MCF 10A (cell line): ENCODE measurements around the gene PRAMEF12. TPM values are rescaled to one million over a fixed set of nuclear protein-coding genes. Genes with fewer than 3 reads are reported as not detected.

Experiments
- BruUV-seq: library from RNA; stranded (reverse); fragments of 400-500 nt; replicated peaks from 2 replicates; lab custom pipeline; 2021; lab: Mats Ljungman, UMichigan
- CTCF ChIA-PET: fragments of 300-600 bp; sonication (Branson Sonifier 250); formaldehyde crosslinking; extraction: SDS; loops from one replicate; lab custom pipeline; 2021; ENCODE audit warnings: antibody characterized with exemption, inconsistent platforms; lab: Yijun Ruan, JAX
- POLR2A ChIA-PET: fragments of 300-600, 350-650 bp; sonication (Branson Sonifier 250); formaldehyde crosslinking; extraction: SDS; loops from one replicate; lab custom pipeline; 2020; ENCODE audit warnings: antibody characterized with exemption, inconsistent platforms; lab: Yijun Ruan, JAX
- DNase-seq: peaks from one replicate; pipeline ENCODE4 v3.0.0-alpha.2; 2018; ENCODE audit not compliant: unreplicated experiment
- H3K27ac Mint-ChIP-seq: one replicate; pipeline ENCODE4 v1.8.0; 2022; ENCODE audit warnings: mild to moderate bottlenecking, low read depth, mixed read lengths; ENCODE audit not compliant: unreplicated experiment
- H3K27me3 Mint-ChIP-seq: one replicate; pipeline ENCODE4 v1.8.0; 2022; ENCODE audit warnings: mixed read lengths; ENCODE audit not compliant: insufficient read depth, unreplicated experiment
- H3K36me3 Mint-ChIP-seq: one replicate; pipeline ENCODE4 v1.8.0; 2022; ENCODE audit warnings: mild to moderate bottlenecking, moderate library complexity, mixed read lengths; ENCODE audit not compliant: insufficient read depth, unreplicated experiment
- H3K4me1 Mint-ChIP-seq: one replicate; pipeline ENCODE4 v1.8.0; 2022; ENCODE audit warnings: mixed read lengths; ENCODE audit not compliant: insufficient read depth, unreplicated experiment
- H3K4me3 Mint-ChIP-seq: one replicate; pipeline ENCODE4 v1.8.0; 2022; ENCODE audit warnings: mild to moderate bottlenecking, moderate library complexity, mixed read lengths; ENCODE audit not compliant: unreplicated experiment
- H3K9me3 Mint-ChIP-seq: one replicate; pipeline ENCODE4 v1.8.0; 2022; ENCODE audit warnings: mixed read lengths; ENCODE audit not compliant: unreplicated experiment
- intact Hi-C: fragments of 100-400 bp; cut with micrococcal nuclease; formaldehyde crosslinking; loops from 2 replicates; pipeline ENCODE4 v1.14.1; 2022
- total RNA-seq: library from RNA; stranded (reverse); gene quantifications from 2 replicates; pipeline ENCODE4 v1.2.3, GENCODE V29; 2022
- TF ChIP-seq, protein P1 (sequence below): fragments of 200-600 bp; IDR thresholded peaks from one replicate; pipeline ENCODE4 v1.8.0; 2022; ENCODE audit warnings: antibody characterized with exemption, mild to moderate bottlenecking; ENCODE audit not compliant: unreplicated experiment

PRAMEF12 gene
- total RNA-seq, 1 experiment from 2014 or later, result not detected

DNA sequence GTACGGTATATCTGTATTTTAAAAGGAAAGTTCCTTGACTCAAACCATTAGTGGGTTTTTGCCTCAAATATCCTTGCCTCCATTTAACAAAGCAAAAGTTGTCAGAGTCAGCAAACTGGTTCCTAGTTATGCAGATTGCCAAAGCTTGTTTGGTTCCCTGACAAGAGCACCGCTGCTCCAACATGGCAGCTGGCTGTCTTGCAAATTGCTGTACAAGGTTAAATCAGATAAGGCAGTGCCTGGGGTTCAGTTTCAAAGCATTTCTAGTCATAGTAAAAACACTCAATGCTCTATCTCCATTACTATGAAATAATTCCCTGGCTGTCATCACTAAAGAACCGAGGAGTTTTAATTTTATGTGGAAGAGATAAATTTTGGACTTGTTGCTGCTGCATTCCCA lies 38.9 kb upstream of the PRAMEF12 start:
- Mint-ChIP-seq H3K27ac (no peak overlapping the region), H3K4me3 (no peak overlapping the region), H3K27me3 (peaks cover 80% of the 10 kb centered on the region), H3K4me1 (no peaks in the 10 kb centered on the region), H3K9me3 (no peaks in the 10 kb centered on the region), H3K36me3 (no peaks in the 10 kb centered on the region)
- TF ChIP-seq, protein P1, sequence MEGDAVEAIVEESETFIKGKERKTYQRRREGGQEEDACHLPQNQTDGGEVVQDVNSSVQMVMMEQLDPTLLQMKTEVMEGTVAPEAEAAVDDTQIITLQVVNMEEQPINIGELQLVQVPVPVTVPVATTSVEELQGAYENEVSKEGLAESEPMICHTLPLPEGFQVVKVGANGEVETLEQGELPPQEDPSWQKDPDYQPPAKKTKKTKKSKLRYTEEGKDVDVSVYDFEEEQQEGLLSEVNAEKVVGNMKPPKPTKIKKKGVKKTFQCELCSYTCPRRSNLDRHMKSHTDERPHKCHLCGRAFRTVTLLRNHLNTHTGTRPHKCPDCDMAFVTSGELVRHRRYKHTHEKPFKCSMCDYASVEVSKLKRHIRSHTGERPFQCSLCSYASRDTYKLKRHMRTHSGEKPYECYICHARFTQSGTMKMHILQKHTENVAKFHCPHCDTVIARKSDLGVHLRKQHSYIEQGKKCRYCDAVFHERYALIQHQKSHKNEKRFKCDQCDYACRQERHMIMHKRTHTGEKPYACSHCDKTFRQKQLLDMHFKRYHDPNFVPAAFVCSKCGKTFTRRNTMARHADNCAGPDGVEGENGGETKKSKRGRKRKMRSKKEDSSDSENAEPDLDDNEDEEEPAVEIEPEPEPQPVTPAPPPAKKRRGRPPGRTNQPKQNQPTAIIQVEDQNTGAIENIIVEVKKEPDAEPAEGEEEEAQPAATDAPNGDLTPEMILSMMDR, result no peak
- POLR2A ChIA-PET, result interaction anchor here (0.6 kb wide), 1 partner anchor 205 kb away, joined by 3 read pairs; no protein-coding TSS in a partner anchor
- CTCF ChIA-PET, result no interaction called here
- intact Hi-C loops, result no loop called here
- DNase-seq, result no peak
- no TSS peak for BruUV-seq

DNA sequence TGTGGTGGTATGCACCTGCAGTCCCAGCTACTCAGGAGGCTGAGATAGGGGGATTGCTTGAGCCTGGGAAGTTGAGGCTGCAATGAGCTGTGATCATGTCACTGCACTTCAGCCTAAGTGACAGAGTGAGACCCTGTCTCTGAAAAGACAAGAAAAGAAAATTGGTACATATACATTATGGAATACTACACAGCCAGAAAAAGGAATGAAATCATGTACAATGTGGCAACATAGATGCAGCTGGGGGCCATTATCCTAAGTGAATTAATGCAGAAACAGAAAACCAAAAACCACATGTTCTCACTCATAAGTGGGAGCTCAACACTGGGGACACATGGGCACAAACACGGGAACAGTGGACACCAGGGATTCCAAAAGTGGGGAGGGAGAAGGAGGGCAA lies 34.6 kb upstream of the PRAMEF12 start:
- POLR2A ChIA-PET, result no interaction called here
- Mint-ChIP-seq H3K27ac (no peak overlapping the region), H3K4me3 (no peak overlapping the region), H3K9me3 (no peaks in the 10 kb centered on the region), H3K36me3 (no peaks in the 10 kb centered on the region), H3K4me1 (no peaks in the 10 kb centered on the region), H3K27me3 (peaks cover 56% of the 10 kb centered on the region)
- TF ChIP-seq, protein P1, result no peak
- intact Hi-C loops, result no loop called here
- CTCF ChIA-PET, result no interaction called here
- no TSS peak for BruUV-seq
- no peak for DNase-seq

GRCh38 chr1:12739613-12740012 lies 33.9 kb upstream of the PRAMEF12 start:
- POLR2A ChIA-PET, result no interaction called here
- Mint-ChIP-seq H3K27ac (no peak overlapping the region), H3K9me3 (no peaks in the 10 kb centered on the region), H3K4me1 (no peaks in the 10 kb centered on the region), H3K36me3 (no peaks in the 10 kb centered on the region), H3K27me3 (peaks cover 49% of the 10 kb centered on the region), H3K4me3 (no peak overlapping the region)
- no TSS peak for BruUV-seq
- intact Hi-C loops, result no loop called here
- no peak for DNase-seq
- CTCF ChIA-PET, result interaction anchor here (0.7 kb wide), 1 partner anchor 19 kb away, joined by 3 read pairs; no protein-coding TSS in a partner anchor
- TF ChIP-seq, protein P1, result no peak

GRCh38 chr1:12741946-12742345 lies 31.6 kb upstream of the PRAMEF12 start:
- no TSS peak for BruUV-seq
- H3K27ac Mint-ChIP-seq, result no peak overlapping the region
- intact Hi-C loops, result no loop called here
- CTCF ChIA-PET, result interaction anchor here (0.7 kb wide), 1 partner anchor 1089 kb away, joined by 3 read pairs; no protein-coding TSS in a partner anchor
- TF ChIP-seq, protein P1, result no peak
- no peak overlapping the region for H3K4me3 Mint-ChIP-seq
- H3K9me3 Mint-ChIP-seq, result no peaks in the 10 kb centered on the region
- DNase-seq, result no peak
- POLR2A ChIA-PET, result no interaction called here
- peaks cover 42% of the 10 kb centered on the region for H3K27me3 Mint-ChIP-seq
- peaks cover 10% of the 10 kb centered on the region for H3K4me1 Mint-ChIP-seq
- H3K36me3 Mint-ChIP-seq, result no peaks in the 10 kb centered on the region
